Measurements from ENCODE around the gene DHX34.
"Not testable (repeated sequence)": the region's sequence is repeated elsewhere in the genome, so short reads cannot be mapped to it uniquely, and the experiment has no call there.

The DHX34 gene

GRCh38 chr19:47340477-47341208, 8.5 kb upstream of the DHX34 start:
- H3K36me3 Mint-ChIP-seq = no peaks in the 10 kb centered on the region
- CTCF ChIA-PET = interaction anchor here (1.5 kb wide), 1 partner anchor 8 kb away, joined by 8 read pairs; the partner anchor contains the start of gene DHX34

GRCh38 chr19:47341734-47342133, 7.4 kb upstream of the DHX34 start:
- Mint-ChIP-seq H3K9me3 (no peaks in the 10 kb centered on the region), H3K4me3 (no peak overlapping the region), H3K27ac (no peak overlapping the region), H3K4me1 (peaks cover 6% of the 10 kb centered on the region), H3K36me3 (no peaks in the 10 kb centered on the region), H3K27me3 (peaks cover 28% of the 10 kb centered on the region)
- DNase-seq = no peak
- CTCF ChIA-PET = no interaction called here

More at GRCh38 chr19:47340477-47341208, 8.5 kb upstream of the DHX34 start:
- DNase-seq = no peak
- Mint-ChIP-seq H3K27me3 (peaks cover 24% of the 10 kb centered on the region), H3K4me1 (peaks cover 17% of the 10 kb centered on the region), H3K27ac (no peak overlapping the region), H3K4me3 (no peak overlapping the region), H3K9me3 (no peaks in the 10 kb centered on the region)

GRCh38 chr19:47343194-47343802, 5.8 kb upstream of the DHX34 start:
- H3K36me3 Mint-ChIP-seq = no peaks in the 10 kb centered on the region
- no peak overlapping the region for H3K4me3 Mint-ChIP-seq
- no peak for DNase-seq

DNA sequence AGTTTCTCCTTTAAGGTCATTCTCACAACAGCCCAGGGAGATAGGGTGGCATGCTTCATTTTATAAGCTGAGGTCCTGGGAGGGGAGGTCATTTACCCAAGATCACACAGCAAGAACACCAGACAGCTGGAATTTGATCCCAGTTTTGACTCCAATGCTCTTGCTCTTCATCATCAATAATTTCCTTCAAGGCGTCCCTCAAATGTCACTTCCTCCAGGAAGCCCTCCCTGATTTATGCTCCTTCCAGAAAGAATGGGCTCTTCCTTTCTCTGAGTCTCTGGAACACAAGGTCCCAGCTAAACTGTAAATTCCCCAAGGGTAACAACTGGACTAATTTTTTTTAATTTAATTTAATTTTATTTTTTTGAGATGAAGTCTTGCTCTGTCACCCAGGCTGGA, 4.7 kb upstream of the DHX34 start:
- Mint-ChIP-seq H3K9me3 (no peaks in the 10 kb centered on the region), H3K4me3 (no peak overlapping the region), H3K27me3 (peaks cover 22% of the 10 kb centered on the region), H3K36me3 (peaks cover 4% of the 10 kb centered on the region), H3K4me1 (peaks cover 10% of the 10 kb centered on the region), H3K27ac (no peak overlapping the region)
- DNase-seq = no peak
- CTCF ChIA-PET = interaction anchor here (1.2 kb wide), 1 partner anchor 84 kb away, joined by 3 read pairs; no protein-coding TSS in a partner anchor

More at GRCh38 chr19:47343194-47343802, 5.8 kb upstream of the DHX34 start:
- no peaks in the 10 kb centered on the region for H3K4me1 Mint-ChIP-seq
- H3K9me3 Mint-ChIP-seq = no peaks in the 10 kb centered on the region
- no peak overlapping the region for H3K27ac Mint-ChIP-seq
- CTCF ChIA-PET = interaction anchor here (1.2 kb wide), 1 partner anchor 85 kb away, joined by 3 read pairs; no protein-coding TSS in a partner anchor
- H3K27me3 Mint-ChIP-seq = peaks cover 24% of the 10 kb centered on the region

DNA sequence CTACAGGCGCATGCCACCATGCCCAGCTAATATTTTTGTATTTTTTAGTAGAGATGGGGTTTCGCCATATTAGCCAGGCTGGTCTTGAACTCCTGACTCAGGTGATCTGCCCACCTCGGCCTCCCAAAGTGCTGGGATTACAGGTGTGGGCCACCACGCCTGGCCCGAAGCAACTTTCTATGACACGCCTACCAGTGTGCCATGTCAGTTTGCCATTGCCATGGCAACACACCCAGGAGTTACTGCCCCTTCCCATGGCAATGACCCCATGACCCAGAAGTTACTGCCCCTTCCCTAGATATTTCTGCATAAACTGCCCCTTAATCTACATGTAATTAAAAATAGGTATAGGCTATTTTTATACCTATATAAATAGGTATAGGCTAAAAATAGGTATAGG, 3.1 kb upstream of the DHX34 start:
- H3K9me3 Mint-ChIP-seq, DNase-seq, H3K4me3 Mint-ChIP-seq, H3K36me3 Mint-ChIP-seq, CTCF ChIA-PET: not testable (repeated sequence)
- peaks cover 16% of the 10 kb centered on the region for H3K27me3 Mint-ChIP-seq
- H3K27ac Mint-ChIP-seq = peak overlapping the region; percentile 28
- peaks cover 22% of the 10 kb centered on the region for H3K4me1 Mint-ChIP-seq

- Mint-ChIP-seq H3K4me1 (peaks cover 35% of the 10 kb centered on the region), H3K36me3 (peaks cover 19% of the 10 kb centered on the region), H3K9me3 (no peaks in the 10 kb centered on the region), H3K27ac (no peak overlapping the region), H3K27me3 (peaks cover 5% of the 10 kb centered on the region), H3K4me3 (peak overlapping the region; percentile 47)
- no peak for DNase-seq
- CTCF ChIA-PET = interaction anchor here (0.6 to 3.1 kb wide), 5 partner anchors 7 to 1651 kb away, joined by 3 to 19 read pairs (median 5); no protein-coding TSS in a partner anchor
Measured at GRCh38 chr19:47350630-47351029, 1.5 kb downstream of the DHX34 start.

- Mint-ChIP-seq H3K4me3 (peak overlapping the region; percentile 24), H3K27ac (no peak overlapping the region), H3K36me3 (peaks cover 24% of the 10 kb centered on the region)
Measured at GRCh38 chr19:47351548-47351947, 2.4 kb downstream of the DHX34 start.

GRCh38 chr19:47352095-47352494, 3.0 kb downstream of the DHX34 start:
- no peak for DNase-seq
- Mint-ChIP-seq H3K36me3 (peaks cover 24% of the 10 kb centered on the region), H3K27me3 (no peaks in the 10 kb centered on the region), H3K9me3 (no peaks in the 10 kb centered on the region), H3K4me3 (no peak overlapping the region), H3K4me1 (peaks cover 35% of the 10 kb centered on the region), H3K27ac (no peak overlapping the region)
- CTCF ChIA-PET = interaction anchor here (0.6 kb wide), 1 partner anchor 156 kb away, joined by 3 read pairs; no protein-coding TSS in a partner anchor

More at GRCh38 chr19:47351548-47351947, 2.4 kb downstream of the DHX34 start:
- CTCF ChIA-PET = interaction anchor here (1.5 kb wide), 1 partner anchor 56 kb away, joined by 5 read pairs; no protein-coding TSS in a partner anchor
- H3K9me3 Mint-ChIP-seq = no peaks in the 10 kb centered on the region
- DNase-seq = no peak
- H3K27me3 Mint-ChIP-seq = peaks cover 2% of the 10 kb centered on the region
- peaks cover 35% of the 10 kb centered on the region for H3K4me1 Mint-ChIP-seq

GRCh38 chr19:47353307-47353712, 4.2 kb downstream of the DHX34 start:
- Mint-ChIP-seq H3K9me3 (no peaks in the 10 kb centered on the region), H3K4me1 (peaks cover 35% of the 10 kb centered on the region), H3K4me3 (no peak overlapping the region), H3K27me3 (no peaks in the 10 kb centered on the region), H3K36me3 (peaks cover 32% of the 10 kb centered on the region), H3K27ac (no peak overlapping the region)
- CTCF ChIA-PET = no interaction called here
- DNase-seq = no peak

DNA sequence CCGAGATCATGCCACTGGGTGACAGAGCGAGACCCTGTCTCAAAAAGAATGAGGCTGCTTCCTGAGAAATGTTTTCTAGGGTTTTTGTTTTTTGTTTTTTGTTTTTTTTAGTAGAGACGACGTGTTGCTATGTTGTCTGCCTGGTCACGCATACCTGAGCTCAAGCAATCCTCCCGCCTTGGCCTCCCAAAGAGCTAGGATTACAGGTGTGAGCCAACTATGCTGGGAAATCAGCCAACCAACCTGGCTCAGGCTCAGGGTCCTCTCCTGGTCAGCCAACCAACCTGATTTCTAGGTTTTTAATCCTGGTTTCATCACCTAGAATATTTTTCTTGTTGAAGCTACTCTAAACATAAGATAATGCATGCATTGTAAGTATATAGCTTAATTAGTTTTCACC, 7.8 kb downstream of the DHX34 start:
- H3K4me1 Mint-ChIP-seq = peaks cover 8% of the 10 kb centered on the region
- peaks cover 46% of the 10 kb centered on the region for H3K36me3 Mint-ChIP-seq
- CTCF ChIA-PET = interaction anchor here (1.0 to 1.4 kb wide), 2 partner anchors 8 to 71 kb away, joined by 3 to 4 read pairs; partner anchors contain the start of gene DHX34
- no peaks in the 10 kb centered on the region for H3K27me3 Mint-ChIP-seq
- no peak overlapping the region for H3K4me3 Mint-ChIP-seq
- no peaks in the 10 kb centered on the region for H3K9me3 Mint-ChIP-seq
- no peak overlapping the region for H3K27ac Mint-ChIP-seq
- no peak for DNase-seq

DNA sequence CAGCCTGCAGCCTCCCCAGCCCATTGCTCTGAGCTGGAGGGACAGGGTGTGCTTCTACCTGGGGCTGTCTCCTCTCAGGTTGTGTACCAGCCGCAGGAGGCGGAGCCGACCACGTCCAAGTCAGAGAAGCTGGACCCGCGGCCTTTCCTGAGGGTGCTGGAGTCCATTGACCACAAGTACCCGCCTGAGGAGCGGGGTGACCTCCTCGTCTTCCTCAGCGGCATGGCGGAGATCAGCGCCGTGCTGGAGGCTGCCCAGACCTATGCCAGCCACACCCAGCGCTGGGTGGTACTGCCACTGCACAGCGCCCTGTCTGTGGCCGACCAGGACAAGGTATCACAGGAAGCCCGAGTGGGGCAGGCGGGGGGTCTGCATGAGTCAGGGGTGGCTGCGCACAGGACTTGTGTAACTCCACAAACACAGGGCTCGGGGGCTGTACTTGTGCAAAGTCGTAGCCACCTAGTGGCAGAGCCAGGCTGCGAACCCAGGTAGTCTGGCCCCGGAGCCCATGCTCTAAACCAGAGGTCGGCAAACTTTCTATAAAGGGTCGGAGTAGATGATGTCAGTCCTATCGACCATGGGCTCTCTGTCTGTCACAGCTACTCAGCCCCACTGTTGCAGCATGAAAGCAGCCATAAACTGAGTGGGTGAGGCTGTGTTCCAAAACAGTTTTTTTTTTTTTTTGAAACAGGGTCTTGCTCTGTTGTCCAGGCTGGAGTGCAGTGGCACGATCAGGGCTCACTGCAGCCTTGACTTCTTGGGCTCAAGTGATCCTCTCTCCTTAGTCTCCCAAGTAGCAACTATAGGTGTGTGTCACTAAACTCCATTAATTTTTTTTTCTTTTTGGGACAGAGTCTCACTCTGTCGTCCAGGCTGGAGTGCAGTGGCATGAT, 8.9 kb downstream of the DHX34 start:
- CTCF ChIA-PET = interaction anchor here (1.0 to 1.4 kb wide), 3 partner anchors 8 to 70 kb away, joined by 3 to 4 read pairs (median 3); partner anchors contain the start of gene DHX34
- Mint-ChIP-seq H3K4me1 (no peaks in the 10 kb centered on the region), H3K36me3 (peaks cover 45% of the 10 kb centered on the region), H3K9me3 (no peaks in the 10 kb centered on the region), H3K27me3 (no peaks in the 10 kb centered on the region), H3K4me3 (no peak overlapping the region), H3K27ac (no peak overlapping the region)
- no peak for DNase-seq

GRCh38 chr19:47358936-47359335, 9.8 kb downstream of the DHX34 start:
- no peak for DNase-seq
- CTCF ChIA-PET = interaction anchor here (0.9 kb wide), 1 partner anchor 348 kb away, joined by 4 read pairs; no protein-coding TSS in a partner anchor
- Mint-ChIP-seq H3K4me1 (no peaks in the 10 kb centered on the region), H3K36me3 (peaks cover 46% of the 10 kb centered on the region), H3K9me3 (no peaks in the 10 kb centered on the region), H3K27me3 (no peaks in the 10 kb centered on the region), H3K27ac (no peak overlapping the region), H3K4me3 (no peak overlapping the region)

DNA sequence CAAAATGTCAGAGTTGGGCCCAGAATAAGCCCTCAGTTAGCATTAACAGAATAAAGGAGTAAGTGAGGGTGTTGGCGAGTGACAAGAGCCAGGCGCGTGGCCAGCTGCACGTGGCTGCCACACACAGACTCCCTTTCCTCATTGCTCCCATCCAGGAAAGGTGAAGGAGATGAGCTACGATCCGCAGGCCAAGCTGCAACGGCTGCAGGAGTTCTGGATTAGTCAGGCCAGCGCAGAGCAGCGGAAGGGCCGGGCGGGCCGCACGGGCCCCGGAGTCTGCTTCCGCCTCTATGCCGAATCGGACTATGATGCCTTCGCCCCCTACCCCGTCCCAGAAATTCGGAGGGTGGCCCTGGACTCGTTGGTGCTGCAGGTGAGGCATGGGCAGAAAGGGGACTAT, 13.2 kb downstream of the DHX34 start:
- CTCF ChIA-PET = no interaction called here

More for the DNA sequence above, 13.2 kb downstream of the DHX34 start:
- Mint-ChIP-seq H3K36me3 (peaks cover 44% of the 10 kb centered on the region), H3K4me3 (no peak overlapping the region), H3K9me3 (no peaks in the 10 kb centered on the region), H3K27me3 (no peaks in the 10 kb centered on the region), H3K27ac (no peak overlapping the region), H3K4me1 (no peaks in the 10 kb centered on the region)
- no peak for DNase-seq

Measured in activated naive CD4-positive, alpha-beta T cell treated with anti-CD3 and anti-CD28 coated beads, Interleukin-2, amount 10 ng/mL, durations not matched to agents 7 days and 5 days (primary cell).